Forelimb muscle (tissue), 1 donor: ENCODE measurements around the gene RNF227. TPM values are rescaled to one million over a fixed set of nuclear protein-coding genes. Genes with fewer than 3 reads are reported as not detected.

Experiments used
- DNase-seq: peaks from one replicate; pipeline ENCODE4 v3.0.0-alpha.2; 2013; ENCODE audit warnings: low read depth
- polyA plus RNA-seq: library from polyadenylated mRNA; unstranded; fragments of 120-200 nt; gene quantifications from one replicate; pipeline ENCODE4 v1.2.1, GENCODE V29; 2013; ENCODE audit not compliant: insufficient read length

RNF227 gene
- polyA plus RNA-seq, 1 donor: 2.5 TPM

- DNase-seq: no peak
These were observed 14.9 kb upstream of the RNF227 start for GRCh38 chr17:7930841-7931631.

- DNase-seq: no peak
These were observed 13.3 kb upstream of the RNF227 start, which contains the start of gene KCNAB3 for GRCh38 chr17:7929158-7930023. Gene KCNAB3, minus strand, starts transcription at chr17:7929856. Its CDS starts 421 bp downstream, at chr17:7929435.

DNA sequence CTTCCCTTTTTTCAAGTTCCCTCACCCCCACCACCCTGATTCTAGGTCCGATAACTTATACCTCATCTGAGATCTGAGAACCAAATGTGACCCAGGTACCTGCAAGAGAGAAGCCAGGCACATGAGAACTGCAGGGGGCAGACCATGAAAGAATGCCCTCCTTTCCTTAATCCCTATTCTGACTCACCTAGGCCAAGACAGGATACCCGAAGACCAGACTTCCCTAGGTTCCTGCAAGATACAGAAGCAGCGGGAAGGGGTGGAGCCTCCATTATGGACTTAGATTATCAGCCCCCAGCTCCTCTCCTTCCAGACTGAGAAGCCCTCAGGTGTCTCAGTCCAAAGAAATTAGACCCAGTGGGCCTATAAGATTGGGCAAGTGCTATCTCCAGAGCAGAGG, 11.5 kb upstream of the RNF227 start:
- no peak for DNase-seq

- no peak for DNase-seq
These were observed 6.9 kb upstream of the RNF227 start for GRCh38 chr17:7922845-7923628.

DNA sequence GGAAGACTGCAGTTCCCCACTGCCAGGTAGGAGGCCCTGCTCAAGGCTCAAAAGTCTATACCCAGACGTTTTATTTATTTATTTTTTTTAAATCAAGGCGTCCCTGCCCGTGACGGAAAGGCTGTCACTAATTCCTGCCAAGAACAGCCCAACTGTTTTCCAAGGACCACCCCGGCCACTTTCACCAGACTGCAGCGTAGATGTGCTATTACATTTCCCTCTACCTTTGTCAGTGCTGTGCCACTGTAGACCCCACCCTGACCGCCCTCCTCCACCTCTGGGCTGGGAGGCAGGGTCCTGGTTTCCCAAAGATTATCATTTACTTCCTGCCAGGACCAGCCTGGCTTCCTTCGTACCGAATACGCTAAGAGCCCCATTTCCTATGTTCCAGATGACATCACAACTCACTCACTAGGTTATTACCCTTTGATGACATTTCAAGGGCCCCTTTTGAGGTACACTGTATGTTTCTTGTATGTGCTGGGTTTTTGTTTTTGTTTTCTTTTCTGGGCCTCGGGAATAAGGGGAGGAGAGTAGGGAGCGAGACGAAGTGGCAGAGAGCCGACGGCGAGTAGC, 6.3 kb upstream of the RNF227 start:
- DNase-seq: no peak

GRCh38 chr17:7916808-7917207, 719 bp upstream of the RNF227 start:
- no peak for DNase-seq

- DNase-seq: no peak
These were observed 245 bp upstream of the RNF227 start for GRCh38 chr17:7916385-7916682.

- no peak for DNase-seq
These were observed 894 bp downstream of the RNF227 start for GRCh38 chr17:7915179-7915610.

DNA sequence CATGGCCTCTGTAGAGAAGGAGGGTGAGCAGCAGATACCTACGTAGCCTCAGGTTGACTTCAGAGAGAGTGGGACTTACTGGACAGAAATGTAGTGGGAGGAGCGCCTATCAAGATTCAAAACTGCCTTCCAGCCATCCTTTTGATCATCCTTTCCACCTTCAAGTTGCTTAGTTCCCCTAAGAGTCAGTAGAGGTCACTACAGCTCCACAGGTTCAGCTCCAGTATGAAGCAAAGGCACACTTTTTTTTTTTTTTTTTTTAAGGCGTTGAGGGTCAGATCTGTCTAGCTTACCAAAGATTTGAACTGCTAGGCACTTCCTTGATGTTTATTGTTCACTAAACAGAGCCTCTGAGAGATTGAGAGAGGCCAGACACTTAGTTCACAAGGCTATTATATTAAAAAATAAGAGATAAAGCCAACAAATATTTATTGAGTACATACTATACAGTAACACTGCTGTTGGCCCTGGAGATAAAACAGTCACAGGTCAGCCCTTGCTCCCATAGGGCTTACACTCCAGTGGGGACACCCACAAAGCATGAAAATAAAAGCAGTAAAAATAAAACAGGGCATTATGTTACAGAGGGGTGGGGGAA, 3.1 kb downstream of the RNF227 start:
- DNase-seq: no peak

GRCh38 chr17:7911116-7911515, 5.0 kb downstream of the RNF227 start:
- no peak for DNase-seq

DNA sequence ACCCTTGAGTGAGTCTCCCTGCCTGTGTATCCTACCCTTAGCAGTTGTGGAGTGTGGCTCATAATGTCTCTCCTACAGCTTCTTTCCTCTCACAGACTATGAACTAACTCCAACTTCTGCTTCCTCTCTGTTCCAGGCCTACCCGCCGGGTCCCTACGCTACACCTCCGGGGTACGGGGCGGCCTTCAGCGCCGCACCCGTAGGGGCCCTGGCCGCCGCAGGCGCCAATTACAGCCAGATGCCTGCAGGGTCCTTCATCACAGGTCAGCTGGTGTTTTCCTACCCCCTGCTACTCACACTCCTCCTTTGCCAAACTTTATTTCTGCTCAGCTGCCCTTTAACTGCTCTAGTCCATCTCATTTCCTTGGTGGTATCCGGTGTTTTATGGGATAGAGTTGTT, 5.4 kb downstream of the RNF227 start:
- no peak for DNase-seq

DNA sequence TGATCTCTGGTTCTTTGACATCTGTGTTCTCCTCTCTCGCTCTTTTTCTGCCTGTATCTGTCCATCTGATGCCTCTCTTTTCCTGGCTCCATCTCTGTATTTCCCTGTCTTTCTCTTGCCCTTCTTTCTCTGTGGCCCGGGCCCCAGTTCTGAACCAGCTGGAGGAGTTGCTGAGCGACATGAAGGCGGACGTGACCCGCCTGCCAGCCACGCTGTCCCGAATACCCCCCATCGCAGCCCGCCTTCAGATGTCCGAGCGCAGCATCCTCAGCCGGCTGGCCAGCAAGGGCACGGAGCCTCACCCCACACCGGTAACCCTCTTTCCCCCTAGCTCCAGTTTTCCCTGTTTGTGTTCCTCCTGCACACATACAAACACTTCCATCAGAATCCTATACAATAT, 5.8 kb downstream of the RNF227 start:
- no peak for DNase-seq

- no peak for DNase-seq
These were observed 7.0 kb downstream of the RNF227 start for GRCh38 chr17:7909089-7909488.

DNA sequence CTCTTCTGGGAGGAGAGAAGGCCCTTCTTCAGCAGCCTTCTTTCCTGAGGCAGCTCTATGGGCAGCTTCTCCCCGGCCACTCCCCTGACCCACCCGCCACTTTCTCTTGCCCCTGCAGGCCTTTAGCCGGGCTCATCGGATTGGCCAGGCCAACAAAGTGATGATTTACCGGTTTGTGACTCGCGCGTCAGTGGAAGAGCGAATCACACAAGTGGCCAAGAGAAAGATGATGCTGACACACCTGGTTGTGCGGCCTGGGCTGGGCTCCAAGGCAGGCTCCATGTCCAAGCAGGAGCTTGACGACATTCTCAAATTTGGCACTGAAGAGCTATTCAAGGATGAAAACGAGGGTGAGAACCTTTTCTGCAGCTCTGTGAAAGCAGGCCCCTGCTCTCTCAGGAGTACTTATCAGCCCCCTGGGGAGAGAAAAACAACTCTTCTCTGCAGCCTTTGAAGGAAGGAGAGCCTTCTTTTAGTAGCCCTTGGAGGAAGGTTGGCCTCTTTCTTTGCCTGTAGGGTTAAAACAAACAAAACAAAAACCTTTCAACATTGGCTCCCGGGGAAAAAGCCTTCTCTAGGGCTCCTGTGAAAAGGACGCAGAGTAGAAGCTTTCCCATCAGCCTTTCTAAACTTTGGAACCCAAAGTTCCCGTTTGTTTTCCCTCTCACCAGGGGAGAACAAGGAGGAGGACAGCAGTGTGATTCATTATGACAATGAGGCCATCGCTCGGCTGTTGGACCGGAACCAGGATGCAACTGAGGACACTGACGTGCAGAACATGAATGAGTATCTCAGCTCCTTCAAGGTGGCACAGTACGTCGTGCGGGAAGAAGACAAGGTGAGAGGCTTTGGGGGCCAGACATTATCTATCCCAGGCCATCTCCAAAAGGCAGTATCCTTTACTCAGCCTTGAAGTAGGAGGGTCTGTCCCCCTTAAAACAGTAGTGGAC, 12.7 kb downstream of the RNF227 start:
- no peak for DNase-seq

- no peak for DNase-seq
These were observed 18.3 kb downstream of the RNF227 start for GRCh38 chr17:7897773-7898172.

DNA sequence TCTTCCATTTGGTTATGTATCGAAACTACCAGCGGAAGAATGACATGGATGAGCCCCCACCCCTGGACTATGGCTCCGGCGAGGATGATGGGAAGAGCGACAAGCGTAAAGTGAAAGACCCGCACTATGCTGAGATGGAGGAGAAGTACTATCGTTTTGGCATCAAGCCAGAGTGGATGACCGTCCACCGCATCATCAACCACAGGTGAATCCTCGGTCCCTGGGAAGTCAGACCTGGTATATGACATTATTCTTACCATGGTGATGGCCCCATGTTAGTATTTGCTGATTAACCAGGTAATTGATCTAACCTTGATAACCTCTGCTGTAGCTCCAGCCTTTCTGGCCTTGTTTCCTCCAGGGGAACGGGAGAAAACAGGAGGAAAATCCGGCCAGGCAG, 19.0 kb downstream of the RNF227 start:
- DNase-seq: no peak

- no peak for DNase-seq
These were observed 21.2 kb downstream of the RNF227 start for GRCh38 chr17:7894866-7895265.

DNA sequence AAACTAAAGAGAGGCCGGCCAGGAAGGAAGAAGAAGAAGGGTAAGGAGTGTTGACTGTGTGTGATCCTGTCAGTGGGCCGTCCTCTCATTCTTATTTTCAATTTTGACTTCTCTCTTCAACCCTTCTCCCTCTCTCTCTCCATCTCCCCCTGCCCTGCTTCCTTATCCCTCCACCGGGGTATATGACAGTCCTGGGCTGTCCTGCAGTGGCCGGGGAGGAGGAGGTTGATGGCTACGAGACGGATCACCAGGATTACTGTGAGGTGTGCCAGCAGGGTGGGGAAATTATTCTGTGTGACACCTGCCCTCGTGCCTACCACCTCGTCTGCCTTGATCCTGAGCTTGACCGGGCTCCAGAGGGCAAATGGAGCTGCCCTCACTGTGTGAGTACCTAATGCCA, 21.9 kb downstream of the RNF227 start:
- no peak for DNase-seq

DNA sequence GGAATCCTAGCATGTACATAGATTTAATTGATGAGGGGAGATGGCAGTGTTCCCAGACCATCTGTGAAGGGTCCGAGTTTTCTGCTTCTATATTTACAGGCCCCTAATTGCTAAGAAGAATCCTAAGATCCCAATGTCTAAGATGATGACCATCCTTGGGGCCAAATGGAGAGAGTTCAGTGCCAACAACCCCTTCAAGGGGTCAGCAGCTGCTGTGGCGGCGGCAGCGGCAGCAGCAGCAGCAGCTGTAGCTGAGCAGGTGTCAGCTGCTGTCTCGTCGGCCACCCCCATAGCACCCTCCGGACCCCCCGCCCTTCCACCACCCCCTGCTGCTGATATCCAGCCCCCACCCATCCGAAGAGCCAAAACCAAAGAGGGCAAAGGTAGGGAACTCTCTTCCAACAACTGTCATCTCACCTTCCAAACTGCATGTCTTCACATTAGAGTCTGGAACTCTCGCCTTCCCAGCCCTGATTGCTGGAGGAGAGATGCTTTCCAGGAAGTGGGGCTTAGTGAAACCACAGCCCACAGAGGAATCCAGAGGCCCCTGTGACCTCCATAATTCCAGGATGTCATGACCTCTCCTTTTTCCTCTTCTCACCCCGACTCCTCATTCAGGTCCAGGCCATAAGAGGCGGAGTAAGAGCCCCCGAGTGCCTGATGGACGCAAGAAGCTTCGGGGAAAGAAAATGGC, 22.8 kb downstream of the RNF227 start:
- DNase-seq: no peak
